Stimulated activated CD4-positive, alpha-beta T cell treated with anti-CD3 and anti-CD28 coated beads, Interleukin-2, amount 100 ng/mL, for 48 hours (primary cell): ENCODE measurements around the gene ZBTB1.
A peak's percentile ranks its signal among the peaks of the same experiment; 100 is the strongest.
"Not testable (repeated sequence)": the region's sequence is repeated elsewhere in the genome, so short reads cannot be mapped to it uniquely, and the experiment has no call there.

Experiments
- DNase-seq, 2 donors: peaks; one replicate each; pipeline ENCODE4 v3.0.0-alpha.2; 2020

Gene ZBTB1

GRCh38 chr14:64501411-64502171 lies 3.0 kb upstream of the ZBTB1 start:
- DNase-seq: no peak

DNA sequence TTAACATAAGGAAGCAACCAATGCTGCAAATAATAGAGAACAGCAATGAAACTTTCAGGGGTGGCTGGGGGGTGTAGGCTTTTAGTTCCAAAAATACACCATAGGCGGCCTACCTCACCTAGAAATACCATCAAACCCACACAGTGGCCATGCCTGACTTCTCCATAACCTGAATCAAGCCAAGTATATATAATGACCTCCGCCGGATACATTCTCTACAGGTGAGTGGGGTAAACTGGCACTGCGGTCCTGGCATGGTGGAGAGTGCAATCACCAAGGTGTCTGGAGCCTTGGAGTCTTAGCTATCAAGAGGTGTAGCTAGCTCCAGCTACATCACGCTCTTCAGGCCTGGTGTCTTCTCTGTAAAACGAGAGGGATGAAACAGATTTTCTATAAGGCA lies 2.1 kb upstream of the ZBTB1 start:
- DNase-seq: no peak

GRCh38 chr14:64502887-64503433 lies 1.6 kb upstream of the ZBTB1 start:
- no peak for DNase-seq

DNA sequence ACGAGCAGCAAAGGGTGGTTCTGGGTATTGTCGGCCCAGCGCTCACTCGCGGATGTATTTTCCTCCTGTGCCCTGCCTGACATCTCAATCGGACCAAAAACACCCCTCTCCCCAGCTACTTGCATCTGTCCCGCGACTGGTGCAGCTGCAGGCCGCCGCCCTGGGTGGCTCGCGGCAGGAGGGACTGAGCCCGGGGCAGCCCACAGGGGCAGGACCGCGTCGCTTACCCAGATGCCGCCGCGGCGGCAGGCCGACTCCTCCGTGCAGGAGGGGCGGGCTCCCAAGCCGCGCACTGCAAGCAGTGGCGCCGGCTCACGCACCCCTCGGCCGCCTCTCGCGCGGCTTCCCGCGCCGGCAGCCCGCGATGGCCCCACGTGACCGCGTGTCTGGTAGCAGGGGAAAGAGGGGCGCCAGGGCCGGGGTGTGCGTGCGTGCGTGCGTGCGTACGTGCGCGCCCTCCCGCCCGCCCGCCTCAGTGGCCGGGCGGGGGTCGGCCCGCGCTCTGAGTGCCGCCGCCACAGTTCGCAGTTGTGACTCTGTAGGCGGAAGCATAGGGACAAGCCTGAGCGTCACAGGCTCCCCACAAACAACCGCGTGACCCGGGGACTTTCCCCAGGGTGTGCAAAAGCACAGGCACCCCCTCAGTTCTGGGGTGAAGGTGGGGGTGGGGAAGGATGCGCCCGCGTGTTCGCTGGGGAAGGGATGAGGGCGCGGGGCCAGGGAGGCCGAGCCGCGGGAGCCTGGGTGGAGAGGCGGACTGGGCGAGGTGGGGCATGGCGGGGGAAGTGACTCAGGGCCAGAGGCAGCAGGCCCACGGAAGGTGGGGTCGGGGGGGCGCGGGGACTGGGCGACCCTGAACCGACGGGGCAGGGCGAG lies 898 bp upstream of the ZBTB1 start, which contains the start of gene ZBTB25:
ZBTB25 (minus strand) TSS at position 405 of the 876 bp plus-strand sequence. CDS start 13,305 bp downstream, outside the sequence.
- DNase-seq: peak; percentile 84 to 88

DNA sequence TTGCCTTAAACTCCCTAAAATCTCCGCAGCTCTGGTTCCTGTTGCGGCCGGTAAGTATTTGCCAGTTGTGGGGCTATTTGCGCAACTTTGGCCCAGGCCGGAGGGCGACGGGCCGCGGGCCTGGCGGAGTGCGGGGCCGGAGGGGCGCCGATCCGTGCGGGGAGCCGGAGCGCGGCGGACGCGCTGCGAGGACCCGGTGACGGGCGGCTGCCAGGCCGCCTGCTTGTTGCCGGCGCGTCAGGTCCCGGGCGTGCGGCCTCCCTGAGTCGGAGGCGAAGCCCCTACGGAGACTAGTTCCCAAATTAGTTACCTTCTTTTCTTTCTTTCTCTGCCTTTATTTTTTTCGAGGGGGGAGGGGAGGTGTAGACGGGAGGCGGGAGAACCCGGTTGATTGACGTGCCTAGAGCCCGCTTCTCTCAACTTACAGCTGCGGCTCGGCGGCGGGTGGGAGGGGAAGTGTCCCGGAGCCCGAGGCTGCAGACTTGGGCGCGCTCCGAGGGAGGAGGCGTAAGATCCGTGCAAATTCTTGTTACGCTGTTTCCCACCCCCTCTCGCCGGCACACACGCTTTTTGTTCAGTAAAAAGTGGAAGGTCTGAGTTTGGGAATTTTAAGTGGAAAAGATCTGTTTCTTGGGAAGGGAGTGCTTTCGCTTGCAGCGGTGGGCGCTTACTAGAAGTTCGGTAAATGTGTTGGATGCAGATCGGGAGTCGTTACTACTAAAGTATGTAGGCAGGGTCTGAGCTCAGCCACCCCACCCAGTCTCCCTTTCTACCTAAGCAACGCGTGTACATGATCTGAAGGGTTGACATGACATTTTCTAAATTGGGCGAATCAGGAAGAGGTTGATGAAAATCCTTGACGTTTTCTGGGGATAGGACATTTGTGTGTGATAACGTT lies 576 bp downstream of the ZBTB1 start:
- DNase-seq: peak; percentile 80 to 82

GRCh38 chr14:64506721-64507120 lies 2.2 kb downstream of the ZBTB1 start:
- no peak for DNase-seq

DNA sequence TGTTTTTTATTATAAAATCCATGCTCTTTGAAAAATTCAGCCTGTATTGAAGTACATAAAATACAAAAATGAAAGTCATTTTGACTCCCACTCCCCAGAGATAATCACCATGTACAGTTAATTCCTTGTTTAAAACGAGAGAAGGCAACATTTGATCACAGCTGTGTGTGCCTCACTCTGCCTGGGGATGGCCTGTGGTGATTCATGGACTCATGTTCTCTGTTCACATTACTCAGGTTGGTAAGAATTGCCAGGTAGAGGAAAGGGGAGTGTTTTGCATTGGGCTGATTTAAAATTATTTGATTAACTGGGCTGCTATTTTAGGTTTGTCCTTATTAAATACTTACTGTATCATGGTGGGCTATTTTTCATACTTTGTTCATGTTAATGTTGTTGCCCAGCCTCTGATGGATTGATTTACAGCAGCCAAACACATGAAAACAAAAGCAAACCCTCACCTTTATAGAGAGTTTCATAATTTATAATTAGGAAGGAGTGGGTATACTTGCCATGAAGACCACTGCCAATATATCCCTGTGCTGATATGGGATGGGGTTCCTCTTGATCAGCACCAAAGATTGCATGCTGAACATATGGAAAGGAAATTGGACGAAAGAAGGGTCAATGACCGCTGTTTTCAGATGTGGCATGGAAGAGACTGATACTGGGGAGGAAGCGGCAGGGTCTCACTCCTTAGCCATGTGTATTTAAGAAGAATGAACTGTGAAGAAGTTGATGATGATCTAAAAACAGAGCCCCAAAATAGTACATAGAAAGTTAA lies 3.0 kb downstream of the ZBTB1 start:
- no peak for DNase-seq

GRCh38 chr14:64508215-64508776 lies 3.7 kb downstream of the ZBTB1 start:
- no peak for DNase-seq

- DNase-seq: no peak
Measured at GRCh38 chr14:64509036-64509435, 4.5 kb downstream of the ZBTB1 start.

GRCh38 chr14:64510825-64511671 lies 6.5 kb downstream of the ZBTB1 start:
- DNase-seq: peak; percentile 56 to 67

GRCh38 chr14:64513271-64513670 lies 8.7 kb downstream of the ZBTB1 start:
- DNase-seq: no peak

DNA sequence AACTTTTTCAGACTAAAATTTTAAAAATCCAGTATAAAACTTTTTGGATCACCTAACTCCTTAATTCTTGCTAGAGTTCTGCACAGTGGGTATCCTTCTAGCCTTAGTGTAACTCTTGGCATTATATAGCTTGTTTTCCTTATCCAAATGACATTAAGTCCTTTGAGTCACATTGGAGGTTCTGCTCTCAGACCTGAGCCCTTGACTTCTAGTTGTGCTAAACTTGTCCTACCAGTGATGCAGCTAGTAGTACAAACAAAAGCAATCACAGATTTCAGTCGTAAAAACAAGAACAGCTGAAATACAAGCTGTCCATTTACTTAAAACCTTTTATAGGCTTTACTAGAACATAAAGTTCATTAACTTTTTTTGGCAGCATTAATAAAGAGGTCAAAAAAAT lies 10.5 kb downstream of the ZBTB1 start:
- no peak for DNase-seq

DNA sequence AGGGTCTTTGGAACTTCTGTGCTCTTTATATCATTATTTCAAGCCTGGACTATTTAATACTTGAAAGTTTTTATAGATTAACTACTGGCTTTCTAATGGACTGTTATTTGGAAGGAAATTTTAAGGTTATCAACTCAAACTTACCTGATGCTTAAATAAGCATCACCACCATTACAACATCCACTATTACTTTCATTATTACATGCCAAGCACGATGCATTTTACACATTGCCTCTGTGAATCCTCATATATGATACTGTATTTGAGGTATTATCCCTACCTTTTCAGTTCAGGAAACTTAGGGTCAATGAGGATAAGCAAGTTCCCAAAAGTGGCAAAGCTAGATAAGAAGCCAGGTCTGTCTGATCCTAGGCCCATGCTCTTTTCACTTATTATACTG lies 12.4 kb downstream of the ZBTB1 start:
- no peak for DNase-seq

DNA sequence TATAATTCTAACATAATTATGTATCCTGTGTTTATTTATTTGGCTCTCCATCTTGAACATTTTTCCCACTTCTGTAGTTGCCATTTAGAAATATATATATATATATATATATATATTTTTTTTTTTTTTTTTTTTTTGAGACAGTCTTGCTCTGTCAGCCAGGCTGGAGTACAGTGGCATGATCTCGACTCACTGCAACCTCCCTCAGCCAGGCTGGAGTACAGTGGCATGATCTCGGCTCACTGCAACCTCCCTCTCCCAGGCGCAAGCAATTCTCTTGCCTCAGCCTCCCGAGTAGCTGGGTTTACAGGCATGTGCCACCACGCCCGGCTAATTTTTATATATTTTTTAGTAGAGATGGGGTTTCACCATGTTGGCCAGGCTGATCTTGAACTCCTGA lies 13.1 kb downstream of the ZBTB1 start:
- DNase-seq: not testable (repeated sequence)

DNA sequence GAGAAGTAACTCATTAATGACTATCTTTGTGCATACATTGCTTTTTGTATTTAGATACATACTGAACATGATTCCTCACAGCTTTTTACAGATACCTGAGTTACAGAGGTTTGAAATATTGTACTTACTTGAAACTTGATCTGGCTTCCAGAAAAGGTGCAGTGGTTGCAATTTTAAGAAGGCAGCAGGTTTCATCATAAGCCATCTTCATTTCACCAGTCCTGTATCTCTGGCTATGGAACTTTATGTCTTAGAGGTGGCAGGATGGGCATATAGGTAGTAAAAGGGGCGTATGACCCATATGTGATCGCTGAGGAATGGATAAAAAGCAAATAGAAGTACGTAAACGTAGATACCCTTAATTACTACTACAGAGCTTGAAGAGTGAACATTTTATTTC lies 13.7 kb downstream of the ZBTB1 start:
- DNase-seq: no peak

- no peak for DNase-seq
Measured at GRCh38 chr14:64520699-64521098, 16.1 kb downstream of the ZBTB1 start.

- no peak for DNase-seq
Measured at GRCh38 chr14:64522591-64523355, 18.2 kb downstream of the ZBTB1 start.

GRCh38 chr14:64525354-64525753 lies 20.8 kb downstream of the ZBTB1 start:
- no peak for DNase-seq

DNA sequence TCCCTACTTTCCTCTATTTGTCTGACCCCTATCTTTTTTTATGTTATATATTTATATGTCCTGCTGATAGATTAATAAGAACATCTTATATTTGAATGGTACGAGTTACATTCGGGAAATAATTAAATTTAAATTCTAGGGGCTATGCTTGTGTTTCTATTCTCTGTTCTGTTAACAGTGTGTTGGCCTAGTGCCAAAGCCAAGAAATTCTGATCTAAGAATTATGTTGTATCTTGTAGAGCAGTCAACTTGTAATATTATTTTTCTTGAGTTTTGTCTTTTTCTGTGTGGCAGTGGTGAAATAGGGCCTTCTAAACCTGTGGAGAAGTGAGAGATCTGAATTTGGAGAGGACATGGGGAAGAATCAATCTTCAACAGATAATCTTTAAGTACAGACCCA lies 27.0 kb downstream of the ZBTB1 start:
- no peak for DNase-seq
